GM12801 (cell line): Measurements from ENCODE around the gene MYRIP.

Source experiments
- CTCF ChIP-seq: IDR thresholded peaks from one replicate; pipeline ENCODE4 v1.5.1; 2011; ENCODE audit warnings: control low read depth; ENCODE audit not compliant: insufficient read length; ENCODE audit errors: extremely low read depth

MYRIP gene

GRCh38 chr3:40281995-40282394 is 472.6 kb downstream of the MYRIP start:
- no peak for TF ChIP-seq CTCF

- no peak for TF ChIP-seq CTCF
Observed at GRCh38 chr3:40287248-40287647, 477.8 kb downstream of the MYRIP start.

GRCh38 chr3:40290396-40290795 is 481.0 kb downstream of the MYRIP start:
- TF ChIP-seq CTCF: no peak

GRCh38 chr3:40291471-40291870 is 482.1 kb downstream of the MYRIP start:
- no peak for TF ChIP-seq CTCF

GRCh38 chr3:40292637-40293349 is 483.4 kb downstream of the MYRIP start:
- no peak for TF ChIP-seq CTCF

- TF ChIP-seq CTCF: no peak
Observed at GRCh38 chr3:40294434-40294833, 485.0 kb downstream of the MYRIP start.

GRCh38 chr3:40298075-40298474 is 488.7 kb downstream of the MYRIP start:
- TF ChIP-seq CTCF: no peak
